Natural killer cell (primary cell): Measurements from ENCODE around the gene DLK1. TPM values are rescaled to one million over a fixed set of nuclear protein-coding genes. Genes with fewer than 3 reads are reported as not detected.

ENCODE experiments used
- ATAC-seq, 3 donors: fragments of 150-1000 bp in 2 of 3; fragments of 200-7000 bp in 1 of 3; cut with Tn5 transposase; 1 replicate in 1 of 3; 2 replicates in 2 of 3; pipeline ENCODE4 v1.10.0; 2021; ENCODE audit warnings: mild to moderate bottlenecking in 2 of 3, moderate library complexity in 2 of 3
- DNase-seq, 2 donors: peaks; one replicate each; pipeline versions ENCODE4 v3.0.0 to v3.0.0-alpha.2; 2013 to 2021; ENCODE audit warnings: mixed read lengths in 1 of 2
- H3K27ac ChIP-seq: one replicate; pipeline ENCODE4 v1.5.1; 2013; ENCODE audit warnings: mild to moderate bottlenecking, low read length
- H3K27me3 ChIP-seq: one replicate; pipeline ENCODE4 v1.6.1; 2013; ENCODE audit warnings: low read length; ENCODE audit not compliant: control insufficient read depth, insufficient read depth
- H3K36me3 ChIP-seq: one replicate; pipeline ENCODE4 v1.6.1; 2013; ENCODE audit warnings: low read length; ENCODE audit not compliant: control insufficient read depth, insufficient read depth
- H3K4me1 ChIP-seq: one replicate; pipeline ENCODE4 v1.6.1; 2013; ENCODE audit warnings: low read length; ENCODE audit not compliant: control insufficient read depth, insufficient read depth
- H3K4me3 ChIP-seq: one replicate; pipeline ENCODE4 v1.5.1; 2013; ENCODE audit warnings: low read length
- H3K9me3 ChIP-seq: one replicate; pipeline ENCODE4 v1.6.1; 2013; ENCODE audit warnings: low read length; ENCODE audit not compliant: control insufficient read depth, insufficient read depth
- H3K27ac Mint-ChIP-seq, 2 donors: one replicate each; pipeline ENCODE4 v1.8.0; 2022; ENCODE audit warnings: mild to moderate bottlenecking in 2 of 2, mixed read lengths in 2 of 2, moderate library complexity in 1 of 2
- H3K27me3 Mint-ChIP-seq, 2 donors: one replicate each; pipeline ENCODE4 v1.8.0; 2022; ENCODE audit warnings: low read depth in 2 of 2, mixed read lengths in 2 of 2
- H3K36me3 Mint-ChIP-seq: one replicate; pipeline ENCODE4 v1.8.0; 2022; ENCODE audit warnings: mixed read lengths
- H3K4me1 Mint-ChIP-seq, 2 donors: one replicate each; pipeline ENCODE4 v1.8.0; 2022; ENCODE audit warnings: mixed read lengths in 2 of 2
- H3K4me3 Mint-ChIP-seq: one replicate; pipeline ENCODE4 v1.8.0; 2022; ENCODE audit warnings: mild to moderate bottlenecking, moderate library complexity, mixed read lengths
- H3K9me3 Mint-ChIP-seq, 2 donors: one replicate each; pipeline ENCODE4 v1.8.0; 2022; ENCODE audit warnings: mixed read lengths in 2 of 2
- WGBS: methylation state at CpG from one replicate; pipeline ENCODE4 v1.1.7; 2013; ENCODE audit warnings: missing lambda C conversion rate; ENCODE audit not compliant: insufficient coverage; 5-methylcytosine and 5-hydroxymethylcytosine counted together
- intact Hi-C: fragments of 100-400 bp; cut with micrococcal nuclease; formaldehyde crosslinking; loops from one replicate; pipeline ENCODE4 v1.14.2; 2022
- total RNA-seq, 4 donors: library from RNA; stranded (reverse); fragments of 120-200 nt in 1 of 4; gene quantifications; one replicate each; pipeline versions ENCODE4 v1.2.3 to v1.2.4, GENCODE V29; 2013 to 2022
- TF ChIP-seq, protein P1 (sequence below): fragments of 200-600 bp; IDR thresholded peaks from one replicate; pipeline ENCODE4 v1.8.0; 2022; ENCODE audit warnings: antibody characterized with exemption

DLK1 gene
- total RNA-seq, 3 donors from 2014 or later (not counting 1 experiment from before 2014, with no cell fraction given): not detected

DNA sequence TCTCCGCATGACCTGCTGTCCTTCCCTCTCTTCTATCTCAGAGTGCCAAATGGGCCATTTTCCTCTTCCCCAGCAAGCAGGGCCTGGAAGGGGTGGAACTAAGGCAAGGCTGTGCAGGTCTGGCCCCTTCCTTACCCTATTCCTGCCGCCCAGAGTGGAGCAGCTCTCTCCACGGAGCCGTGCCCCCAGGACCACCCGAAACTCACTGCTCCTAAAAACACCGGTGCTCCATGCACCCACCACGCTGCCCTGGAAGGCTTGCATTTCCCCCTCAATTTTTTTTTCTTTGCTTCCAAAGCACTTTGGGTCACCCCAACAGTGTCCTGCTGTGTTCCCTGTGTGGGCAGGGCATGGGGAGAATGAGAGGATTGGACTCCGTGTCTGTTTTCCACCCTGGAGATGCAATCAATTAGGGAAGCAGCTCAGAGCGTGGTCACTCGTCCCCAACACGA, 50.7 kb downstream of the DLK1 start:
- Mint-ChIP-seq H3K27me3 (peaks cover 0 to 6% of the 10 kb centered on the region in 2 donors), H3K9me3 (no peaks in the 10 kb centered on the region), H3K36me3 (no peaks in the 10 kb centered on the region), H3K4me1 (no peaks in the 10 kb centered on the region), H3K27ac (no peak overlapping the region), H3K4me3 (no peak overlapping the region)
- no peak overlapping the region for H3K27ac ChIP-seq
- H3K4me3 ChIP-seq: no peak overlapping the region
- intact Hi-C loops: no loop called here
- no peaks in the 10 kb centered on the region for H3K36me3 ChIP-seq
- H3K9me3 ChIP-seq: no peaks in the 10 kb centered on the region
- DNase-seq (no peak), ATAC-seq (no peak)
- no peaks in the 10 kb centered on the region for H3K27me3 ChIP-seq
- TF ChIP-seq, protein P1, sequence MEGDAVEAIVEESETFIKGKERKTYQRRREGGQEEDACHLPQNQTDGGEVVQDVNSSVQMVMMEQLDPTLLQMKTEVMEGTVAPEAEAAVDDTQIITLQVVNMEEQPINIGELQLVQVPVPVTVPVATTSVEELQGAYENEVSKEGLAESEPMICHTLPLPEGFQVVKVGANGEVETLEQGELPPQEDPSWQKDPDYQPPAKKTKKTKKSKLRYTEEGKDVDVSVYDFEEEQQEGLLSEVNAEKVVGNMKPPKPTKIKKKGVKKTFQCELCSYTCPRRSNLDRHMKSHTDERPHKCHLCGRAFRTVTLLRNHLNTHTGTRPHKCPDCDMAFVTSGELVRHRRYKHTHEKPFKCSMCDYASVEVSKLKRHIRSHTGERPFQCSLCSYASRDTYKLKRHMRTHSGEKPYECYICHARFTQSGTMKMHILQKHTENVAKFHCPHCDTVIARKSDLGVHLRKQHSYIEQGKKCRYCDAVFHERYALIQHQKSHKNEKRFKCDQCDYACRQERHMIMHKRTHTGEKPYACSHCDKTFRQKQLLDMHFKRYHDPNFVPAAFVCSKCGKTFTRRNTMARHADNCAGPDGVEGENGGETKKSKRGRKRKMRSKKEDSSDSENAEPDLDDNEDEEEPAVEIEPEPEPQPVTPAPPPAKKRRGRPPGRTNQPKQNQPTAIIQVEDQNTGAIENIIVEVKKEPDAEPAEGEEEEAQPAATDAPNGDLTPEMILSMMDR: no peak
- H3K4me1 ChIP-seq: no peaks in the 10 kb centered on the region
- WGBS: 84% methylated on average over 11 of the region's 11 CpGs

DNA sequence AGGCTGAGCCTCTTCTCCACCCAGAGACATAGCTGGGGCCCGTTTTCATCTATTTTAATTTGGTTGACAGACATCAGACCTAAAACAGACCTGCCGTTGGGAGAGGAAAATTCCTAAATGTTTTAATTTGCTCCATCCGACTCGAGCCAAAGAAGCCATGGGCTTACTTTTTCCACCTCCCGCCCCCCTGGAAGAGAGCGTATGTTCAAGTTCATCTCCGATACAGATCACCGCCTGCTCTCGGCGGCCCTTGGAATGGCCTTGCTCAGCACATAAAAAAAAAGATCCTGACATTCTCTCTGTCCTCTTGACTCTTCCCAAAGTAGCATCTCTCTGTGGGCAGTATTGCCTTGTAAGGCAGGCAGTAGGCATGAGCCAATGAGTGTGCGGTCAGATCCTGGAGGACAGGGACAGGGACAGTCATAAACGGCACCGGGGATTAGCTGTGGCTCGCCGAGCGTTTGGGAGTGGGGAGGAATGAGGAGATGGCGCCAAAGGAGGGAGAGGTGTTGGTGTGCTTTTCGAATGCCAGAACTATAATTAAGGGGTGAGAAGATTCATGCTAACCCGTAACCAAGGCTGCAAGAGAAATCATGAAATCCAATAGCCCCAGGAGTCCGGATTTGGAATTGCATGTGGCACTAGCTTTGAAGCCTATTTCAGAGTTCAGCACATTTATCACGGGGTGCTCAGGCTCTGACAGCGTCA, 51.3 kb downstream of the DLK1 start:
- Histone ChIP-seq H3K9me3 (no peaks in the 10 kb centered on the region), H3K36me3 (no peaks in the 10 kb centered on the region), H3K4me3 (no peak overlapping the region), H3K27me3 (no peaks in the 10 kb centered on the region), H3K27ac (no peak overlapping the region), H3K4me1 (no peaks in the 10 kb centered on the region)
- Mint-ChIP-seq H3K27ac (no peak overlapping the region), H3K4me1 (no peaks in the 10 kb centered on the region), H3K27me3 (peaks cover 2 to 6% of the 10 kb centered on the region in 2 donors), H3K4me3 (no peak overlapping the region), H3K9me3 (no peaks in the 10 kb centered on the region), H3K36me3 (no peaks in the 10 kb centered on the region)
- TF ChIP-seq, protein P1: no peak
- intact Hi-C loops: no loop called here
- no peak for ATAC-seq
- no peak for DNase-seq
- WGBS: 89% methylated on average over 22 of the region's 22 CpGs

DNA sequence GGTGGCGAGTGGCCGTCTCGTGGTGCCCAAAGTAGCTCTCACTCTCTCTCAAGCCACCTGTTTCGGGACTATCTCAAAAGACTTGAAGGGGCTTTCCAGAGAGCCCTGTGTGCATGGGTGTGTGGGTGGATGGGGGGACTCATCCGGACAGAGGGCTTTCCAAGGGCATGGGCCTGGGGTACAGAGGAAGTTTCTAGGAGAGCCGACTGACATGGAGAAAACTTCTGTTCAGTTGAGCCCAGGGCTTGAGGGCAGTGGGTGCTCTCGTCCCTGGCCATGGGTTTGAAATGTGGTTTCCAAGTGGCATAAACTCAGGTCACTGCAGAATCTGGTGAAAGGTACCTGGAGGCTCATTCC, 51.8 kb downstream of the DLK1 start:
- DNase-seq: no peak
- Mint-ChIP-seq H3K36me3 (no peaks in the 10 kb centered on the region), H3K4me3 (no peak overlapping the region), H3K27me3 (peaks cover 5 to 6% of the 10 kb centered on the region in 2 donors), H3K27ac (no peak overlapping the region), H3K4me1 (no peaks in the 10 kb centered on the region), H3K9me3 (no peaks in the 10 kb centered on the region)
- Histone ChIP-seq H3K36me3 (no peaks in the 10 kb centered on the region), H3K27me3 (no peaks in the 10 kb centered on the region), H3K9me3 (no peaks in the 10 kb centered on the region), H3K27ac (no peak overlapping the region), H3K4me3 (no peak overlapping the region), H3K4me1 (no peaks in the 10 kb centered on the region)
- TF ChIP-seq, protein P1: no peak
- intact Hi-C loops: no loop called here
- no peak for ATAC-seq
- 82% methylated on average over 7 of the region's 7 CpGs for WGBS
